Type B pancreatic cell (in vitro differentiated cells): ENCODE results near the gene SAMD7. TPM values are rescaled to one million over a fixed set of nuclear protein-coding genes. Genes with fewer than 3 reads are reported as not detected.

Experiments used
- DNase-seq: peaks from one replicate; pipeline ENCODE4 v3.0.0; 2021; ENCODE audit warnings: mixed read lengths; ENCODE audit not compliant: unreplicated experiment; ENCODE audit errors: extremely low spot score
- H3K27ac Mint-ChIP-seq: 2 replicates; pipeline ENCODE4 v1.8.0; 2021; ENCODE audit warnings: mild to moderate bottlenecking, mixed read lengths
- H3K27me3 Mint-ChIP-seq: 2 replicates; pipeline ENCODE4 v1.8.0; 2021; ENCODE audit warnings: mixed read lengths
- H3K36me3 Mint-ChIP-seq: 2 replicates; pipeline ENCODE4 v1.8.0; 2021; ENCODE audit warnings: mixed read lengths
- H3K4me1 Mint-ChIP-seq: one replicate; pipeline ENCODE4 v1.8.0; 2021; ENCODE audit warnings: mixed read lengths; ENCODE audit not compliant: unreplicated experiment
- H3K4me3 Mint-ChIP-seq: 2 replicates; pipeline ENCODE4 v1.8.0; 2021; ENCODE audit warnings: mild to moderate bottlenecking, mixed read lengths
- H3K9me3 Mint-ChIP-seq: 2 replicates; pipeline ENCODE4 v1.8.0; 2021; ENCODE audit warnings: mixed read lengths
- CTCF ChIP-seq: fragments of 200-600 bp; sonication (generic); conservative IDR thresholded peaks from 2 replicates; pipeline ENCODE4 v1.5.0; 2021; ENCODE audit warnings: antibody characterized with exemption, mild to moderate bottlenecking
- total RNA-seq: library from RNA; stranded (reverse); gene quantifications from 2 replicates; pipeline ENCODE4 v1.2.1, GENCODE V29; 2021; ENCODE audit warnings: low replicate concordance

Gene SAMD7
- total RNA-seq, 1 donor from 2014 or later = not detected

GRCh38 chr3:169984292-169984691 lies 72.9 kb downstream of the SAMD7 start:
- Mint-ChIP-seq H3K27ac (no peak overlapping the region), H3K9me3 (no peaks in the 10 kb centered on the region), H3K4me1 (no peaks in the 10 kb centered on the region), H3K36me3 (peaks cover 40% of the 10 kb centered on the region), H3K4me3 (no peak overlapping the region), H3K27me3 (no peaks in the 10 kb centered on the region)
- TF ChIP-seq CTCF = no peak
- no peak for DNase-seq

Other genes starting within 250 kb of the SAMD7 start
- gene MECOM, start 247.9 kb upstream of the SAMD7 start, total RNA-seq = 21.1 and 51.1 TPM in 2 replicates
- gene TERC, start 146.5 kb upstream of the SAMD7 start, total RNA-seq = 2.3 and 11.7 TPM in 2 replicates
- 1.8 and 2.1 TPM in 2 replicates for gene ACTRT3, start 142.0 kb upstream of the SAMD7 start, total RNA-seq
- gene MYNN, start 138.2 kb upstream of the SAMD7 start, total RNA-seq = 15.7 and 18.2 TPM in 2 replicates
- not detected in 2 replicates for gene LRRIQ4, start 98.7 kb upstream of the SAMD7 start, total RNA-seq
- 2.7 and 4.0 TPM in 2 replicates for gene LRRC34, start 98.7 kb upstream of the SAMD7 start, total RNA-seq
- gene LRRC31, start 41.6 kb upstream of the SAMD7 start, total RNA-seq = 1.4 and 1.7 TPM in 2 replicates
- gene SEC62, start 55.2 kb downstream of the SAMD7 start, total RNA-seq = 85.9 and 101 TPM in 2 replicates
- 7.3 and 13.1 TPM in 2 replicates for gene GPR160, start 126.4 kb downstream of the SAMD7 start, total RNA-seq